Colonic mucosa (tissue), 4 donors: ENCODE data around the gene CRADD. TPM values are rescaled to one million over a fixed set of nuclear protein-coding genes. Genes with fewer than 3 reads are reported as not detected.

ENCODE experiments used
- DNase-seq: peaks from one replicate; pipeline ENCODE4 v3.0.0-alpha.2; 2020
- H3K27ac ChIP-seq: fragments of 200-600 bp; one replicate; pipeline ENCODE4 v1.8.0; 2021
- H3K27me3 ChIP-seq: fragments of 200-600 bp; one replicate; pipeline ENCODE4 v1.8.0; 2021
- H3K36me3 ChIP-seq: fragments of 200-600 bp; one replicate; pipeline ENCODE4 v1.8.0; 2021
- H3K4me1 ChIP-seq: fragments of 200-600 bp; one replicate; pipeline ENCODE4 v1.8.0; 2021; ENCODE audit warnings: mild to moderate bottlenecking
- H3K4me3 ChIP-seq: fragments of 200-600 bp; one replicate; pipeline ENCODE4 v1.8.0; 2021
- H3K9ac ChIP-seq, 2 donors: one replicate each; pipeline ENCODE4 v1.7.0; 2013; ENCODE audit warnings: control low read depth in 2 of 2, low read depth in 2 of 2, low read length in 2 of 2
- H3K9me3 ChIP-seq: fragments of 200-600 bp; one replicate; pipeline ENCODE4 v1.8.0; 2021
- CTCF ChIP-seq: fragments of 200-600 bp; IDR thresholded peaks from one replicate; pipeline ENCODE4 v1.8.0; 2022; ENCODE audit warnings: antibody characterized with exemption, mild to moderate bottlenecking
- intact Hi-C: fragments of 100-400 bp; cut with DNase I; formaldehyde crosslinking; loops from one replicate; pipeline ENCODE4 v1.14.1; 2022
- total RNA-seq, 2 donors: library from RNA; stranded (reverse); fragmentation: NEBNext Ultra II Directional in 1 of 2; extraction: Animal tissue kit (Norgen Biotek cat#: 25700) in 1 of 2; gene quantifications; one replicate each; pipeline ENCODE4 v1.2.1, GENCODE V29; 2021
- donor health status: healthy.
- donor health status: DM: no; HTN: no; CAD: no.
- donor health status: DM: no; HTN: no; CAD: no.

CRADD gene
- 10 to 100 TPM; 18.2 to 23.9 TPM for total RNA-seq

- H3K9ac ChIP-seq, result peak within 1 kb of the TSS; percentile 94 to 98
- peak within 1 kb of the TSS; percentile 97 for H3K27ac ChIP-seq
- intact Hi-C loops, result loop anchor here (5.0 kb wide), 2 partner anchors 65 to 105 kb away; partner anchors contain the start of gene SOCS2
- no peaks in the 10 kb centered on the region for H3K4me1 ChIP-seq
- H3K36me3 ChIP-seq, result no peaks in the 10 kb centered on the region
- TF ChIP-seq CTCF, result no peak
- DNase-seq, result peak; percentile 84
- peak within 1 kb of the TSS; percentile 52 for H3K4me3 ChIP-seq
- no peaks in the 10 kb centered on the region for H3K9me3 ChIP-seq
- H3K27me3 ChIP-seq, result no peaks in the 10 kb centered on the region
These were observed at the start of gene CRADD for GRCh38 chr12:93677195-93678064. Gene CRADD, plus strand, starts transcription at chr12:93677375.

GRCh38 chr12:93632383-93632782 lies 44.8 kb upstream of the CRADD start:
- H3K36me3 ChIP-seq, result no peaks in the 10 kb centered on the region
- H3K27me3 ChIP-seq, result no peaks in the 10 kb centered on the region
- intact Hi-C loops, result no loop called here
- H3K4me1 ChIP-seq, result no peaks in the 10 kb centered on the region
- H3K9me3 ChIP-seq, result no peaks in the 10 kb centered on the region
- no peak overlapping the region for H3K27ac ChIP-seq
- H3K9ac ChIP-seq, result no peak overlapping the region
- no peak for TF ChIP-seq CTCF
- no peak overlapping the region for H3K4me3 ChIP-seq
- DNase-seq, result no peak

GRCh38 chr12:93634416-93634815 lies 42.8 kb upstream of the CRADD start:
- no peaks in the 10 kb centered on the region for H3K9me3 ChIP-seq
- intact Hi-C loops, result no loop called here
- H3K4me1 ChIP-seq, result no peaks in the 10 kb centered on the region
- H3K9ac ChIP-seq, result no peak overlapping the region
- no peak for DNase-seq
- no peaks in the 10 kb centered on the region for H3K27me3 ChIP-seq
- TF ChIP-seq CTCF, result no peak
- H3K4me3 ChIP-seq, result no peak overlapping the region
- H3K27ac ChIP-seq, result no peak overlapping the region
- H3K36me3 ChIP-seq, result no peaks in the 10 kb centered on the region

GRCh38 chr12:93636708-93637107 lies 40.5 kb upstream of the CRADD start:
- TF ChIP-seq CTCF, result no peak
- Histone ChIP-seq H3K9ac (no peak overlapping the region), H3K27me3 (no peaks in the 10 kb centered on the region), H3K9me3 (no peaks in the 10 kb centered on the region), H3K4me1 (no peaks in the 10 kb centered on the region), H3K4me3 (no peak overlapping the region), H3K27ac (no peak overlapping the region), H3K36me3 (no peaks in the 10 kb centered on the region)
- intact Hi-C loops, result no loop called here
- DNase-seq, result no peak

GRCh38 chr12:93638095-93638494 lies 39.1 kb upstream of the CRADD start:
- H3K27ac ChIP-seq, result no peak overlapping the region
- TF ChIP-seq CTCF, result no peak
- no peaks in the 10 kb centered on the region for H3K36me3 ChIP-seq
- H3K9ac ChIP-seq, result no peak overlapping the region
- no peaks in the 10 kb centered on the region for H3K27me3 ChIP-seq
- intact Hi-C loops, result no loop called here
- H3K9me3 ChIP-seq, result no peaks in the 10 kb centered on the region
- H3K4me1 ChIP-seq, result no peaks in the 10 kb centered on the region
- DNase-seq, result no peak
- H3K4me3 ChIP-seq, result no peak overlapping the region
